OCI-LY7 (cell line): Measurements from ENCODE around the gene APOBEC3G. TPM values are rescaled to one million over a fixed set of nuclear protein-coding genes. Genes with fewer than 3 reads are reported as not detected.
A peak's percentile ranks its signal among the peaks of the same experiment; 100 is the strongest.
"Not testable (repeated sequence)": the region's sequence is repeated elsewhere in the genome, so short reads cannot be mapped to it uniquely, and the experiment has no call there.

ENCODE experiments used
- Bru-seq: library from RNA; stranded (reverse); fragments of 400-500 nt; gene quantifications from one replicate; lab custom pipeline; 2021; lab: Mats Ljungman, UMichigan
- BruChase-seq, 2 experiments: library from RNA; stranded (reverse); fragments of 400-500 nt; gene quantifications; one replicate each; lab custom pipeline; 2021; lab: Mats Ljungman, UMichigan
- BruUV-seq: library from RNA; stranded (reverse); fragments of 400-500 nt; replicated peaks from 2 replicates; lab custom pipeline; 2021; lab: Mats Ljungman, UMichigan
- CTCF ChIA-PET: fragments of 300-600 bp; sonication (Branson Sonifier 250); formaldehyde crosslinking; loops from one replicate; lab custom pipeline; 2022; ENCODE audit warnings: antibody characterized with exemption; ENCODE audit not compliant: unreplicated experiment; lab: Charles Lee
- POLR2A ChIA-PET: fragments of 300-600 bp; sonication (Branson Sonifier 250); formaldehyde crosslinking; loops from one replicate; lab custom pipeline; 2022; ENCODE audit warnings: antibody characterized with exemption; lab: Charles Lee
- DNase-seq: peaks from one replicate; pipeline ENCODE4 v3.0.0-alpha.2; 2015; ENCODE audit warnings: low spot score
- H2AFZ ChIP-seq: fragments of 200-600 bp; sonication (generic), shearing (Covaris generic); 2 replicates; pipeline ENCODE4 v1.6.1; 2014; ENCODE audit warnings: mild to moderate bottlenecking, antibody characterized with exemption, low read length, moderate library complexity
- H3K27ac ChIP-seq: fragments of 200-600 bp; sonication (generic); 2 replicates; pipeline ENCODE4 v1.5.1; 2014; ENCODE audit warnings: mixed run types, low read depth, mild to moderate bottlenecking, moderate library complexity, low read length, inconsistent platforms; ENCODE audit not compliant: poor library complexity, severe bottlenecking
- H3K36me3 ChIP-seq: fragments of 200-600 bp; sonication (generic); 2 replicates; pipeline ENCODE4 v1.6.1; 2014; ENCODE audit warnings: mild to moderate bottlenecking, antibody characterized with exemption, low read length, moderate library complexity, mixed read lengths; ENCODE audit not compliant: insufficient read depth
- H3K4me1 ChIP-seq: fragments of 200-600 bp; sonication (generic); 2 replicates; pipeline ENCODE4 v1.5.1; 2014; ENCODE audit warnings: mild to moderate bottlenecking, low read length; ENCODE audit not compliant: insufficient read depth, poor library complexity, severe bottlenecking
- H3K4me2 ChIP-seq: fragments of 200-600 bp; sonication (generic); 2 replicates; pipeline ENCODE4 v1.6.1; 2014; ENCODE audit warnings: mild to moderate bottlenecking, low read length
- H3K4me3 ChIP-seq: fragments of 200-600 bp; sonication (generic); 2 replicates; pipeline ENCODE4 v1.5.1; 2014; ENCODE audit warnings: mild to moderate bottlenecking, low read depth, low read length; ENCODE audit not compliant: poor library complexity, severe bottlenecking
- H3K79me2 ChIP-seq: fragments of 200-600 bp; sonication (generic); 2 replicates; pipeline ENCODE4 v1.6.1; 2016; ENCODE audit warnings: low read depth, mild to moderate bottlenecking, low read length, moderate library complexity, mixed read lengths; ENCODE audit not compliant: insufficient read depth
- H3K9me2 ChIP-seq: fragments of 200-600 bp; sonication (generic); 2 replicates; pipeline ENCODE4 v1.6.1; 2016; ENCODE audit warnings: mild to moderate bottlenecking, low read length, mixed read lengths; ENCODE audit not compliant: insufficient read depth
- H3K9me3 ChIP-seq: fragments of 200-600 bp; sonication (generic); 2 replicates; pipeline ENCODE4 v1.6.1; 2014; ENCODE audit warnings: mild to moderate bottlenecking, mixed run types, low read length, mixed read lengths
- H4K20me1 ChIP-seq: fragments of 200-600 bp; sonication (generic); 2 replicates; pipeline ENCODE4 v1.6.1; 2014; ENCODE audit warnings: mild to moderate bottlenecking, antibody characterized with exemption, low read length, moderate library complexity, mixed read lengths; ENCODE audit not compliant: insufficient read depth
- CTCF ChIP-seq: fragments of 200-600 bp; sonication (generic); conservative IDR thresholded peaks from 2 replicates; pipeline ENCODE4 v1.5.1; 2014; ENCODE audit warnings: mild to moderate bottlenecking, antibody characterized with exemption, low read length, moderate library complexity, mixed read lengths
- EZH2phosphoT487 ChIP-seq: fragments of 200-600 bp; sonication (generic); IDR thresholded peaks from 2 replicates; pipeline ENCODE4 v1.6.1; 2018; ENCODE audit warnings: low read depth, borderline replicate concordance, mild to moderate bottlenecking, mixed run types, antibody characterized with exemption, low read length, moderate library complexity, mixed read lengths
- intact Hi-C: fragments of 100-400 bp; cut with micrococcal nuclease; formaldehyde crosslinking; loops from one replicate; pipeline ENCODE4 v1.10.0; 2022; ENCODE audit not compliant: unreplicated experiment
- long read RNA-seq: library from polyadenylated mRNA; stranded (forward); transcript quantifications from one replicate; pipeline ENCODE4 v2.0.0, GENCODE V29; 2022
- total RNA-seq, 2 experiments: library from RNA; depleted of rRNA in 1 of 2; stranded (reverse); fragments of >200 nt in 1 of 2; shearing (Covaris generic) in 1 of 2; gene quantifications; 2 replicates each; pipeline ENCODE4 v1.2.3, GENCODE V29; 2014 to 2022

APOBEC3G gene
- 49.8 and 60.2 TPM in 2 replicates for total RNA-seq (2014; rRNA removed; shearing (Covaris generic))
- 34.4 and 36.7 TPM in 2 replicates for total RNA-seq (2022)
- percentile 56 among the genes with signal in this experiment for Bru-seq, nascent RNA
- percentile 60 among the genes with signal in this experiment for BruChase-seq, experiment 1, labeled RNA remaining after a 6-hour chase
- percentile 59 among the genes with signal in this experiment for BruChase-seq, experiment 2, labeled RNA remaining after a 2-hour chase
- long read RNA-seq, transcript APOBEC3G-201 (8 exons, 1,834 nt): major isoform, 45 of 115 reads
- long read RNA-seq, partial matches to known transcripts: 46 of 115 reads
- long read RNA-seq, other reads (novel, unspliced or antisense): 24 of 115 reads

- CTCF ChIA-PET: interaction anchor here (0.6 kb wide), 1 partner anchor 10 kb away, joined by 3 read pairs; no protein-coding TSS in a partner anchor
- H3K27ac ChIP-seq: peak within 1 kb of the TSS; percentile 89
- H3K9me3 ChIP-seq, BruUV-seq, intact Hi-C loops, H4K20me1 ChIP-seq, H3K9me2 ChIP-seq: not testable (repeated sequence)
- H3K36me3 ChIP-seq: peaks cover 10% of the 10 kb centered on the region; the same call in 1 of the 2 replicates
- H2AFZ ChIP-seq: peak within 1 kb of the TSS; percentile 15; the same call in 1 of the 2 replicates
- peaks cover 13% of the 10 kb centered on the region; the same call in 1 of the 2 replicates for H3K79me2 ChIP-seq
- POLR2A ChIA-PET: interaction anchor here (1.2 kb wide), 1 partner anchor 8 kb away, joined by 3 read pairs; no protein-coding TSS in a partner anchor
- H3K4me1 ChIP-seq: peaks cover 79% of the 10 kb centered on the region
- H3K4me3 ChIP-seq: peak within 1 kb of the TSS; percentile 77
- peak within 1 kb of the TSS; percentile 98 for H3K4me2 ChIP-seq
- peak; percentile 37 for DNase-seq
Observed at GRCh38 chr22:39077026-39077840, at the start of gene APOBEC3G. Gene APOBEC3G, plus strand, starts transcription at chr22:39077275. Its CDS starts 87 bp downstream, at chr22:39077362.

GRCh38 chr22:39027717-39028116 lies 49.4 kb upstream of the APOBEC3G start:
- no TSS peak for BruUV-seq
- peaks cover 23% of the 10 kb centered on the region for H3K36me3 ChIP-seq
- no peak for DNase-seq
- no peaks in the 10 kb centered on the region for H3K9me3 ChIP-seq
- H3K4me3 ChIP-seq: no peak overlapping the region
- POLR2A ChIA-PET: interaction anchor here (0.6 kb wide), 1 partner anchor 346 kb away, joined by 4 read pairs; the partner anchor contains the start of gene TOMM22
- no peak overlapping the region for H3K27ac ChIP-seq
- TF ChIP-seq CTCF (no peak), EZH2phosphoT487 (no peak)
- no peak overlapping the region for H2AFZ ChIP-seq
- peaks cover 2% of the 10 kb centered on the region; the same call in 1 of the 2 replicates for H3K79me2 ChIP-seq
- H3K9me2 ChIP-seq: no peaks in the 10 kb centered on the region
- no peak overlapping the region for H3K4me2 ChIP-seq
- H3K4me1 ChIP-seq: peaks cover 29% of the 10 kb centered on the region
- CTCF ChIA-PET: no interaction called here
- H4K20me1 ChIP-seq: no peaks in the 10 kb centered on the region
- intact Hi-C loops: no loop called here

GRCh38 chr22:39028281-39028680 lies 48.8 kb upstream of the APOBEC3G start:
- intact Hi-C loops: no loop called here
- H4K20me1 ChIP-seq: no peaks in the 10 kb centered on the region
- no peaks in the 10 kb centered on the region for H3K9me2 ChIP-seq
- BruUV-seq: no TSS peak
- POLR2A ChIA-PET: interaction anchor here (0.6 kb wide), 1 partner anchor 347 kb away, joined by 4 read pairs; the partner anchor contains the start of gene TOMM22
- CTCF ChIA-PET: no interaction called here
- H3K4me1 ChIP-seq: peaks cover 24% of the 10 kb centered on the region
- no peak overlapping the region for H3K4me3 ChIP-seq
- H3K27ac ChIP-seq: no peak overlapping the region
- H3K4me2 ChIP-seq: no peak overlapping the region
- no peaks in the 10 kb centered on the region for H3K9me3 ChIP-seq
- H2AFZ ChIP-seq: no peak overlapping the region
- no peak for TF ChIP-seq CTCF
- DNase-seq: no peak
- H3K36me3 ChIP-seq: peaks cover 28% of the 10 kb centered on the region
- H3K79me2 ChIP-seq: no peaks in the 10 kb centered on the region
